SK-N-MC (cell line): ENCODE data around the gene ELAVL2.

ENCODE experiments used
- DNase-seq: peaks from one replicate; pipeline ENCODE4 v3.0.0-alpha.2; 2011; ENCODE audit warnings: low read depth, low spot score
- H3K27ac ChIP-seq: fragments of 200-600 bp; sonication (generic); 2 replicates; pipeline ENCODE4 v1.5.1; 2016; ENCODE audit warnings: mixed run types
- H3K36me3 ChIP-seq: fragments of 200-600 bp; sonication (generic); 2 replicates; pipeline ENCODE4 v1.6.1; 2017; ENCODE audit warnings: antibody characterized with exemption, low read length, mixed read lengths; ENCODE audit not compliant: insufficient read depth
- H3K4me3 ChIP-seq: fragments of 200-600 bp; sonication (generic); 2 replicates; pipeline ENCODE4 v1.5.1; 2016
- H3K9ac ChIP-seq: fragments of 200-600 bp; sonication (generic); 2 replicates; pipeline ENCODE4 v1.8.0; 2017; ENCODE audit warnings: mixed run types, mixed read lengths; ENCODE audit not compliant: insufficient read length
- H3K9me3 ChIP-seq: fragments of 200-600 bp; sonication (generic); 2 replicates; pipeline ENCODE4 v1.6.1; 2017; ENCODE audit warnings: low read depth, mild to moderate bottlenecking, antibody characterized with exemption, low read length, moderate library complexity, mixed read lengths
- EZH2 ChIP-seq: fragments of 200-600 bp; sonication (generic); IDR thresholded peaks from one replicate; pipeline ENCODE4 v1.6.1; 2017; ENCODE audit warnings: antibody characterized with exemption
- FOXP2 ChIP-seq: optimal IDR thresholded peaks from 2 replicates; pipeline ENCODE3; 2011; ENCODE audit warnings: mild to moderate bottlenecking, moderate library complexity; ENCODE audit not compliant: insufficient read depth; ENCODE audit errors: extremely low read length, control extremely low read depth
- POLR2AphosphoS5 ChIP-seq: IDR thresholded peaks from 2 replicates; pipeline ENCODE4 v1.6.1; 2012; ENCODE audit warnings: mild to moderate bottlenecking, low read depth, low read length, borderline replicate concordance

The ELAVL2 gene

GRCh38 chr9:23823269-23823668 is 2.8 kb downstream of the ELAVL2 start:
- no peaks in the 10 kb centered on the region for H3K36me3 ChIP-seq
- no peak overlapping the region for H3K27ac ChIP-seq
- no peak for TF ChIP-seq EZH2
- no peak for TF ChIP-seq FOXP2
- TF ChIP-seq POLR2AphosphoS5, result no peak
- H3K9ac ChIP-seq, result no peak overlapping the region
- H3K4me3 ChIP-seq, result no peak overlapping the region
- DNase-seq, result no peak
- no peaks in the 10 kb centered on the region for H3K9me3 ChIP-seq

DNA sequence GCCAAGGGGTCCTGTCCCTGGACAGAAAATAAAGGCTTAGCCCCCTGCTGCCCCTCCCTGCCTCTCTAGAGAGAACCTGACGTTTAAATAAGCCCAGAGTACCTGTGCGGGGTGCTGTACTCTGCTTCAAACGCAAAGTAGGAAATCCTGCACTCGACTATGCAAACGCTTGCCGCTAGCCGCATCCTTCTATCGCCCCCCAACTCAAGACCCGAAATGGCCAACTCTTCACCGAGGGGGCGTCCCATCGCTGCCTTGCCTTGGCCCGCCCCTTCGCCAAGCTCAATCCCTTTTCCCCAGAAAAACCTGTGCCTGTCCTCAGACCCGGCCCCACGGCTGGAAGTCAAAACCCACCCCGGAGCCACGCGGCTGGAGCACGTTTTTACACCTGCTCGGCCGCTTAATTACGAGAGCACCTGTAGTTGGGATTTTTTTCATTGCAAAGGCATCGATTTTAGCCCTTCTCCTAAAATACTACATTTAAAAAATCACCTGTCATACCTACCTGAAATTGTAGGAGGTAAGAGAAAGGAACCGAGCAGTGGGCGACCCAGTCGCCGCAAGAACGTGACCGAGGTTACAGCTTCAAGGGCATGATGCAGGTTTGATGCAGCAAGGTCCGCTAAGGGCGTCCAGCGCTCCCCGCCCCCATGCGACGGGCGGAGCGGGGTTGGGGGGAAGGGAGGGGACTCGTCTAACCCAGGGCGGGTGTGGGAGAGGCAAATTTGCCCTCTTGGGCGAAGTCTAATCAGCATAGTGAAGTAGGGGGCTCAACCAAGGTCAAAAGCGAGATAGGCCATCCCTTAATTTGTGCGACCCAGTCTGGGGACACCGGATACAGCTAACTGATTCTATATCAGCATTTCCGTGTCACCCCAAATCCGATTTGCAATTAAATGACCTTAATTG is 3.5 kb downstream of the ELAVL2 start:
- H3K4me3 ChIP-seq, result no peak overlapping the region
- DNase-seq, result no peak
- no peak overlapping the region for H3K9ac ChIP-seq
- no peak overlapping the region for H3K27ac ChIP-seq
- TF ChIP-seq EZH2 (no peak), POLR2AphosphoS5 (no peak), FOXP2 (no peak)
- no peaks in the 10 kb centered on the region for H3K36me3 ChIP-seq
- H3K9me3 ChIP-seq, result no peaks in the 10 kb centered on the region

GRCh38 chr9:23821375-23822181 is 4.5 kb downstream of the ELAVL2 start:
- no peaks in the 10 kb centered on the region for H3K9me3 ChIP-seq
- peak overlapping the region; percentile 70 for H3K4me3 ChIP-seq
- no peak overlapping the region for H3K9ac ChIP-seq
- no peaks in the 10 kb centered on the region for H3K36me3 ChIP-seq
- TF ChIP-seq POLR2AphosphoS5 (no peak), EZH2 (no peak), FOXP2 (no peak)
- no peak overlapping the region for H3K27ac ChIP-seq
- DNase-seq, result no peak

- no peaks in the 10 kb centered on the region for H3K9me3 ChIP-seq
- H3K4me3 ChIP-seq, result peak overlapping the region; percentile 70
- no peak overlapping the region for H3K27ac ChIP-seq
- TF ChIP-seq EZH2 (no peak), POLR2AphosphoS5 (no peak), FOXP2 (no peak)
- no peak overlapping the region for H3K9ac ChIP-seq
- H3K36me3 ChIP-seq, result no peaks in the 10 kb centered on the region
- DNase-seq, result no peak
These were observed 5.3 kb downstream of the ELAVL2 start for GRCh38 chr9:23820451-23821374.

- H3K4me3 ChIP-seq, result no peak overlapping the region
- H3K36me3 ChIP-seq, result no peaks in the 10 kb centered on the region
- H3K9ac ChIP-seq, result no peak overlapping the region
- no peak for TF ChIP-seq POLR2AphosphoS5
- TF ChIP-seq EZH2, result no peak
- no peak for TF ChIP-seq FOXP2
- H3K27ac ChIP-seq, result no peak overlapping the region
- no peaks in the 10 kb centered on the region for H3K9me3 ChIP-seq
- no peak for DNase-seq
These were observed 6.6 kb downstream of the ELAVL2 start for GRCh38 chr9:23819403-23819802.

DNA sequence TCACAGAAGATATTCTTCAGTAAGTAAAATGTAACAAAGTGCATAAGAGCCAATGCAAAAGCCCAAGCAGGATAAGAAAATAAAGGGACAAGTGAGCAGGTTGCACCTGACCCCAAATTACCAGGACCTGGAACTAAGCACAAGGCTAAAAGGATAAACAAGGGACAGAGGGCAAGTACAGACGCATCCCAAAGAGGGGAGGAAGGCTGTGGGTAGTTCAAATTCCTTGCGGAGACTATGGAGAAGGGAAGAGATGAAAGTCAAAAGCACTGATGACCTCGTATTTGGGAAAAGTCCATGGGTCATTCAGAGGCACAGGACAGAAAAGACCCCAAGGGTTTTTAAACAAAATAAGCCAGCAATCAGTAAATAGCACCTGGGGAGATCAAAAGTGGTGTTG is 11.8 kb downstream of the ELAVL2 start:
- Histone ChIP-seq H3K27ac (no peak overlapping the region), H3K9me3 (no peaks in the 10 kb centered on the region), H3K36me3 (no peaks in the 10 kb centered on the region), H3K9ac (no peak overlapping the region), H3K4me3 (no peak overlapping the region)
- TF ChIP-seq EZH2, result no peak
- no peak for TF ChIP-seq FOXP2
- TF ChIP-seq POLR2AphosphoS5, result no peak
- no peak for DNase-seq

DNA sequence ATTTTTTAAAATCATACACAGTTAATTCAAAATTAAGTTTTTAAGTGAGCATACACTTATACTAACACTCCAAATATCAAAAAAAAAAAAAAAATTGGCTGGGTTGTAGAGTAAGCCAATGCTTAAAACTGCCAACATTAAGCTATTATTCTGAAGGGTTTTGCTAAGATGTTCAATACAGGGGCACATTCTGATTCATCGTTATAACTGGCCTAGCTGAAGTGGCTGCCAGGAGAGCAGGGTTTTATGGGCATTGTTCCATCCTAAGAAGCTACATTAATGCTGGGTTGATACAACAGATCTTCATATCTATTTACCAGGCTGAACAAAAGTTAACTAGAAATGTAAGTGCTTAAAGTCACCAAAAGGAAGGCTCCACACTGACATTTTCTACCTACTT is 13.4 kb downstream of the ELAVL2 start:
- DNase-seq, result no peak
- no peak overlapping the region for H3K4me3 ChIP-seq
- no peaks in the 10 kb centered on the region for H3K36me3 ChIP-seq
- no peak overlapping the region for H3K9ac ChIP-seq
- no peak for TF ChIP-seq POLR2AphosphoS5
- TF ChIP-seq FOXP2, result no peak
- TF ChIP-seq EZH2, result no peak
- no peak overlapping the region for H3K27ac ChIP-seq
- no peaks in the 10 kb centered on the region for H3K9me3 ChIP-seq
